ENCODE data around the gene SZRD1. TPM values are rescaled to one million over a fixed set of nuclear protein-coding genes. Genes with fewer than 3 reads are reported as not detected.
"Not testable (repeated sequence)": the region's sequence is repeated elsewhere in the genome, so short reads cannot be mapped to it uniquely, and the experiment has no call there.

SZRD1 gene
- total RNA-seq, 3 donors from 2014 or later: 59.0 to 77.4 (median 61.3) TPM

DNA sequence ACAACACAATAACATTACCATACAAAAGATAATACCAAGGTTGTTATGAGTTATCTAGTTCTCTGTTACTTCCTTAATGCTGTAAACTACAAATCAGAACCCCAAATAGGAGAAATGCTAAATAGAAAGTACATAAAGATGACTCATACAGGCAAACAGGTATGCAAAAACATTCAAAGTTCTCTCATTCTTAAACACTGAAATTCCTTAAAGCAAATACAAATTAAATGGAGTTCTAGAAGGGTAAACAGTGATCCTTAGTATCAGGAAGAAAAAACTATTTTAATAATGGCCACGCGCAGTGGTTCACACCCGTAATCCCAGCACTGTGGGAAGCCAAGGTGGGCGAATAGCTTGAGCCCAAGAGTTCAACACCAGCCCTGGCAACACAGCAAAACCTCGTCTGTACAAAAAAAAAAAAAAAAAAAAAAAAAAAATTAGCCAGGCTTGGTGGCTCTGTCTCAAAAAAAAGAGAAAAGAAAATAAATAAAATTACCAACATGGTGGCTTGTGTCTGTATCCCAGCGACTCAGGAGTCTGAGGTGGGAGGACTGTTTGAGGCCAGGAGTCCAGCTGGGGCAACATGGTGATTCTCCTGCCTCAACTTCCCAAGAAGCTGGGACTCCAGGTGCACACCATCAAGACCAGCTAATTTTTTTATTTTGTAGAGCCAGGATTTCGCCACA, 32.2 kb upstream of the SZRD1 start:
- intact Hi-C loops (cut with DNase I; ENCODE audit: low total_unique reads): no loop called here
- H3K27me3 ChIP-seq: no peaks in the 10 kb centered on the region
- no peak for TF ChIP-seq POLR2AphosphoS5 (IDR thresholded peaks at IDR 0.05)
- TF ChIP-seq POLR2A (IDR thresholded peaks at IDR 0.05): no peak
- no peak for TF ChIP-seq CTCF (IDR thresholded peaks at IDR 0.05)
- H3K4me3 ChIP-seq: no peak overlapping the region
- DNase-seq (ENCODE audit: low spot score in 2 of 2): no peak
- H3K4me1 ChIP-seq: no peaks in the 10 kb centered on the region
- H3K36me3 ChIP-seq: no peaks in the 10 kb centered on the region
- no peaks in the 10 kb centered on the region for H3K9me3 ChIP-seq
- H3K27ac ChIP-seq: no peak overlapping the region

- no peak overlapping the region for H3K4me3 ChIP-seq
- DNase-seq (ENCODE audit: low spot score in 2 of 2): no peak
- H3K4me1 ChIP-seq: no peaks in the 10 kb centered on the region
- H3K9me3 ChIP-seq: no peaks in the 10 kb centered on the region
- no peaks in the 10 kb centered on the region for H3K27me3 ChIP-seq
- no peak overlapping the region for H3K27ac ChIP-seq
- TF ChIP-seq POLR2A (IDR thresholded peaks at IDR 0.05) (no peak), CTCF (IDR thresholded peaks at IDR 0.05) (no peak), POLR2AphosphoS5 (IDR thresholded peaks at IDR 0.05) (no peak)
- H3K36me3 ChIP-seq: no peaks in the 10 kb centered on the region
- intact Hi-C loops (cut with DNase I; ENCODE audit: low total_unique reads): no loop called here
Observed at GRCh38 chr1:16338961-16339360, 28.1 kb upstream of the SZRD1 start.

DNA sequence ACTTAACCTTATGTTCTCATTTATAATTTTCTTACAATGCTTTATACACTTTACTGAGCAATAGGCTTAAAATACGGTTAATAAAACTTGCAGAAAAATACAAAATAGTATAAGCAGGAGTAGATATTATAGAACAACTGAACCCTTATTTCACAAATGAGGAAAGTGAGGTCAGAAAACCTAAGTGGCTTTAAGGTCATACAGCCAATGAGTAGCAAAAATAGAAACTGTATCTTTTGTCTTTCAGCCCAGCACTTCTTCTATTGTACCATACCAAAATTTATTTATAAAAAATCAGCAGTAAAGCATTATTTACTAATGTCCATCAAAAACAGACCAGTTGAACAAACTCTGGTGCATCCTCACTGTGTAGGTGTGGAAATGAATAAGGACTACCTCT, 26.4 kb upstream of the SZRD1 start:
- no peaks in the 10 kb centered on the region for H3K4me1 ChIP-seq
- H3K36me3 ChIP-seq: no peaks in the 10 kb centered on the region
- TF ChIP-seq POLR2AphosphoS5 (IDR thresholded peaks at IDR 0.05) (no peak), CTCF (IDR thresholded peaks at IDR 0.05) (no peak), POLR2A (IDR thresholded peaks at IDR 0.05) (no peak)
- H3K4me3 ChIP-seq: no peak overlapping the region
- H3K27ac ChIP-seq: no peak overlapping the region
- no peak for DNase-seq (ENCODE audit: low spot score in 2 of 2)
- intact Hi-C loops (cut with DNase I; ENCODE audit: low total_unique reads): no loop called here
- no peaks in the 10 kb centered on the region for H3K9me3 ChIP-seq
- H3K27me3 ChIP-seq: no peaks in the 10 kb centered on the region

DNA sequence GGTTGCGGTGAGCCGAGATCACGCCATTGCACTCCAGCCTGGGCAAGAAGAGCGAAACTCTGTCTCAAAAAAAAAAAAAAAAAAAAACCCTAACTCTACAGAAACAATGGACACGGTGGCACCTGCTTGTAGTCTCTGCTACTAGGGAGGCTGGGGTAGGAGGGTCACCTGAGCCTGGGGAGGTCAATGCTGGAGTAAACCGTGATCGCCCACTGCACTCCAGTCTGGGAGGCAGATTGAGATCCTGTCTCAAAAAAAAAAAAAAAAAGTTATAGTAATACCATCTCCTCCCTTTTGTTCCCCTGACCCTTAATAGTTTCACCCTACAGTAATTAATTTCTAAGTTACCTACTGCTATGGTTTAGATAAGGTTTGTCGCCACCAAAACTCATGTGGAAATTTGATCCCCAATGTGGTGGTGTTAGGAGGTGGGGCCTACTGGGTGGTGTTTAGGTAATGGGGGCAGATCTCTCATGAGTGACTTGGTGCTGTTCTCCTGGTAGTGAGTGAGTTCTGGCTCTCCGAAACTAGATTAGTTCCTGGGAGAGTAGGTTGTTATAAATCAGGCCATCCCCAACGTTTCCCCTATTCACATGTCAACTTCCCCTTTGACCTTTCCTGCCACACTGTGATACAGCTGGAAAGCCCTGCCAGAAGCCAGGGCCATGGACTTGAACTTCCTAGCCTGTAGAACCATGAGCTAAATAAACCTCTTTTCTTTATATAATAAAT, 24.5 kb upstream of the SZRD1 start:
- Histone ChIP-seq H3K4me3 (no peak overlapping the region), H3K9me3 (no peaks in the 10 kb centered on the region), H3K36me3 (no peaks in the 10 kb centered on the region), H3K27me3 (no peaks in the 10 kb centered on the region), H3K4me1 (no peaks in the 10 kb centered on the region), H3K27ac (no peak overlapping the region)
- DNase-seq (ENCODE audit: low spot score in 2 of 2): no peak
- intact Hi-C loops (cut with DNase I; ENCODE audit: low total_unique reads): no loop called here
- TF ChIP-seq POLR2AphosphoS5 (IDR thresholded peaks at IDR 0.05): no peak

DNA sequence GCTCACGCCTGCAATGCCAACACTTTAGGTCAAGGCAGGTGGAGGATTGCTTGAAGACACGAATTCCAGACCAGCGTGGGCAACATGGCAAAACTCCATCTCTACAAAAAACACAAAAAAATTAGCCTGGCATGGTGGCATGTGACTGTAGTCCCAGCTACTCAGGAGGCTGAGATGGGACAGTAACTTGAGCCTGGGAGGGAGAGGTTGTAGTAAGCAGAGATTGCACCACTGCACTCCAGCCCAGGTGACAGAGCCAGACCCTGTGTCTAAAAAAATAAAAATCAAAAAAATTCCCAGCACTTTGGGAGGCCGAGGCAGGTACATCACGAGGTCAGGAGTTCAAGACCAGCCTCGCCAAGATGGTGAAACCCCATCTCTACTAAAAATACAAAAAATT, 23.8 kb upstream of the SZRD1 start:
- H3K27ac ChIP-seq; H3K27me3 ChIP-seq; H3K36me3 ChIP-seq; H3K4me1 ChIP-seq; H3K4me3 ChIP-seq; intact Hi-C loops (cut with DNase I; ENCODE audit: low total_unique reads); H3K9me3 ChIP-seq; DNase-seq (ENCODE audit: low spot score in 2 of 2): not testable (repeated sequence)

- no peaks in the 10 kb centered on the region for H3K27me3 ChIP-seq
- H3K9me3 ChIP-seq: no peaks in the 10 kb centered on the region
- H3K4me1 ChIP-seq: peaks cover 3 to 5% of the 10 kb centered on the region in 2 donors
- H3K4me3 ChIP-seq: no peak overlapping the region
- no peak for TF ChIP-seq CTCF (IDR thresholded peaks at IDR 0.05)
- no peak for TF ChIP-seq POLR2AphosphoS5 (IDR thresholded peaks at IDR 0.05)
- no peak for TF ChIP-seq POLR2A (IDR thresholded peaks at IDR 0.05)
- intact Hi-C loops (cut with DNase I; ENCODE audit: low total_unique reads): no loop called here
- H3K36me3 ChIP-seq: no peaks in the 10 kb centered on the region
- no peak overlapping the region for H3K27ac ChIP-seq
- no peak for DNase-seq (ENCODE audit: low spot score in 2 of 2)
Observed at GRCh38 chr1:16348414-16349182, 18.4 kb upstream of the SZRD1 start.

Measured in breast epithelium (tissue), 4 donors.